DND-41 (cell line): ENCODE measurements around the gene GRM5.

ENCODE experiments used
- ATAC-seq: fragments of 200-7000 bp; cut with Tn5 transposase; 3 replicates; pipeline ENCODE4 v1.9.1; 2021; ENCODE audit warnings: low read depth; ENCODE audit not compliant: insufficient read depth
- DNase-seq: peaks from one replicate; pipeline ENCODE4 v3.0.0-alpha.2; 2020
- H2AFZ ChIP-seq: 2 replicates; pipeline ENCODE4 v1.6.0; 2012; ENCODE audit warnings: low read depth, low read length
- H3K27ac ChIP-seq: 2 replicates; pipeline ENCODE4 v1.5.1; 2012; ENCODE audit warnings: low read length, inconsistent platforms
- H3K27me3 ChIP-seq: fragments of 200-600 bp; sonication (generic); 2 replicates; pipeline ENCODE4 v1.6.0; 2012; ENCODE audit warnings: low read length, mild to moderate bottlenecking, inconsistent platforms; ENCODE audit not compliant: insufficient read depth, poor library complexity
- H3K36me3 ChIP-seq: 2 replicates; pipeline ENCODE4 v1.5.1; 2012; ENCODE audit warnings: low read length, inconsistent platforms; ENCODE audit not compliant: insufficient read depth
- H3K4me1 ChIP-seq: 2 replicates; pipeline ENCODE4 v1.5.1; 2012; ENCODE audit warnings: mild to moderate bottlenecking, low read length; ENCODE audit not compliant: insufficient read depth
- H3K4me2 ChIP-seq: 2 replicates; pipeline ENCODE4 v1.6.0; 2012; ENCODE audit warnings: mild to moderate bottlenecking, moderate library complexity, low read length, inconsistent platforms; ENCODE audit not compliant: insufficient read depth
- H3K4me3 ChIP-seq, 2 experiments: fragments of 200-600 bp in 1 of 2; shearing (Covaris generic) in 1 of 2; 2 replicates each; pipeline ENCODE4 v1.5.1; 2012 to 2016; ENCODE audit warnings: inconsistent platforms in 2 of 2, low read length in 2 of 2, mild to moderate bottlenecking in 2 of 2, low read depth in 1 of 2, moderate library complexity in 1 of 2
- H3K79me2 ChIP-seq: 2 replicates; pipeline ENCODE4 v1.6.0; 2012; ENCODE audit warnings: low read length, inconsistent platforms; ENCODE audit not compliant: insufficient read depth
- H3K9ac ChIP-seq: 2 replicates; pipeline ENCODE4 v1.6.0; 2012; ENCODE audit warnings: low read depth, mild to moderate bottlenecking, inconsistent platforms, low read length, moderate library complexity
- H3K9me3 ChIP-seq: 2 replicates; pipeline ENCODE4 v1.5.1; 2012; ENCODE audit warnings: low read length, moderate library complexity, mild to moderate bottlenecking, inconsistent platforms; ENCODE audit not compliant: insufficient read depth, severe bottlenecking
- H4K20me1 ChIP-seq: 2 replicates; pipeline ENCODE4 v1.6.0; 2012; ENCODE audit warnings: low read length; ENCODE audit not compliant: insufficient read depth
- EZH2 ChIP-seq: IDR thresholded peaks from 3 replicates; pipeline ENCODE4 v1.6.1; 2012; ENCODE audit warnings: borderline replicate concordance, low read depth, mild to moderate bottlenecking, moderate library complexity, low read length, inconsistent platforms; ENCODE audit not compliant: severe bottlenecking
- TF ChIP-seq, protein P1 (sequence below): IDR thresholded peaks from 2 replicates; pipeline ENCODE4 v1.5.1; 2012; ENCODE audit warnings: borderline replicate concordance, low read length, moderate library complexity, mild to moderate bottlenecking; ENCODE audit not compliant: poor library complexity, severe bottlenecking; ENCODE audit errors: extremely low read depth

GRM5 gene

GRCh38 chr11:88770475-88771079 lies 295.2 kb downstream of the GRM5 start:
- no peak overlapping the region for H3K4me3 ChIP-seq
- no peaks in the 10 kb centered on the region for H3K36me3 ChIP-seq
- no peaks in the 10 kb centered on the region for H3K27me3 ChIP-seq
- TF ChIP-seq, protein P1, sequence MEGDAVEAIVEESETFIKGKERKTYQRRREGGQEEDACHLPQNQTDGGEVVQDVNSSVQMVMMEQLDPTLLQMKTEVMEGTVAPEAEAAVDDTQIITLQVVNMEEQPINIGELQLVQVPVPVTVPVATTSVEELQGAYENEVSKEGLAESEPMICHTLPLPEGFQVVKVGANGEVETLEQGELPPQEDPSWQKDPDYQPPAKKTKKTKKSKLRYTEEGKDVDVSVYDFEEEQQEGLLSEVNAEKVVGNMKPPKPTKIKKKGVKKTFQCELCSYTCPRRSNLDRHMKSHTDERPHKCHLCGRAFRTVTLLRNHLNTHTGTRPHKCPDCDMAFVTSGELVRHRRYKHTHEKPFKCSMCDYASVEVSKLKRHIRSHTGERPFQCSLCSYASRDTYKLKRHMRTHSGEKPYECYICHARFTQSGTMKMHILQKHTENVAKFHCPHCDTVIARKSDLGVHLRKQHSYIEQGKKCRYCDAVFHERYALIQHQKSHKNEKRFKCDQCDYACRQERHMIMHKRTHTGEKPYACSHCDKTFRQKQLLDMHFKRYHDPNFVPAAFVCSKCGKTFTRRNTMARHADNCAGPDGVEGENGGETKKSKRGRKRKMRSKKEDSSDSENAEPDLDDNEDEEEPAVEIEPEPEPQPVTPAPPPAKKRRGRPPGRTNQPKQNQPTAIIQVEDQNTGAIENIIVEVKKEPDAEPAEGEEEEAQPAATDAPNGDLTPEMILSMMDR: no peak
- TF ChIP-seq EZH2: no peak
- ATAC-seq (no peak), DNase-seq (no peak)
- no peak overlapping the region for H3K4me2 ChIP-seq
- H3K79me2 ChIP-seq: no peaks in the 10 kb centered on the region
- H3K4me1 ChIP-seq: no peaks in the 10 kb centered on the region
- no peak overlapping the region for H3K9ac ChIP-seq
- H2AFZ ChIP-seq: no peak overlapping the region
- H3K27ac ChIP-seq: no peak overlapping the region
- H3K9me3 ChIP-seq: no peaks in the 10 kb centered on the region
- no peaks in the 10 kb centered on the region for H4K20me1 ChIP-seq

- Histone ChIP-seq H3K4me1 (no peaks in the 10 kb centered on the region), H3K36me3 (no peaks in the 10 kb centered on the region), H3K4me3 (no peak overlapping the region), H3K4me2 (no peak overlapping the region), H4K20me1 (no peaks in the 10 kb centered on the region), H3K9me3 (no peaks in the 10 kb centered on the region), H2AFZ (no peak overlapping the region), H3K9ac (no peak overlapping the region), H3K79me2 (no peaks in the 10 kb centered on the region), H3K27ac (no peak overlapping the region), H3K27me3 (no peaks in the 10 kb centered on the region)
- TF ChIP-seq EZH2: no peak
- TF ChIP-seq, protein P1: no peak
- ATAC-seq (no peak), DNase-seq (no peak)
Observed at GRCh38 chr11:88744140-88744539, 321.6 kb downstream of the GRM5 start.

DNA sequence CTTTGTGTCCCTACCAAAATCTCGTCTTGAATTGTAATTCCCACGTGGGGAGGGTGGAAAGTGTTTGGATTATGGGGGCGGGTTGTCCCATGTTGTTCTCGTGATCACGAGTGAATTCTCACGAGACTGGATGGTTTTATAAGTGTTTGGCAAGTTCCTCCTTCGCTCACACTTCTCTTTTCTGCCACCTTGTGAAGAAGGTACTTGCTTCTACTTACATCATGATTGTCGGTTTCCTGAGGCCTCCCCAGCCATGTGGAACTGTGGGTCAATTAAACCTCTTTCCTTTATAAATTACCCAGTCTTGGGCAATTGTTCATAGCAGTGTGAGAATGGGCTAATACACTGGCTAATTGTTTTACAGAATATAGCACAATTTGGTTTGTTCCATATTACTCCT lies 326.3 kb downstream of the GRM5 start:
- Histone ChIP-seq H3K79me2 (no peaks in the 10 kb centered on the region), H3K27me3 (no peaks in the 10 kb centered on the region), H3K9ac (no peak overlapping the region), H3K4me3 (no peak overlapping the region), H3K36me3 (no peaks in the 10 kb centered on the region), H3K4me1 (no peaks in the 10 kb centered on the region), H3K4me2 (no peak overlapping the region), H2AFZ (no peak overlapping the region), H3K27ac (no peak overlapping the region), H3K9me3 (no peaks in the 10 kb centered on the region), H4K20me1 (no peaks in the 10 kb centered on the region)
- no peak for ATAC-seq
- DNase-seq: no peak
- TF ChIP-seq EZH2: no peak

GRCh38 chr11:88709567-88709966 lies 356.2 kb downstream of the GRM5 start:
- H4K20me1 ChIP-seq: no peaks in the 10 kb centered on the region
- TF ChIP-seq, protein P1: no peak
- TF ChIP-seq EZH2: no peak
- DNase-seq (no peak), ATAC-seq (no peak)
- no peaks in the 10 kb centered on the region for H3K9me3 ChIP-seq
- no peaks in the 10 kb centered on the region for H3K79me2 ChIP-seq
- 0 out of 2 replicates have a peak, but pooled peaks cover 4% of the 10 kb centered on the region for H3K4me1 ChIP-seq
- H3K27ac ChIP-seq: no peak overlapping the region
- H3K9ac ChIP-seq: no peak overlapping the region
- no peaks in the 10 kb centered on the region for H3K36me3 ChIP-seq
- no peak overlapping the region for H2AFZ ChIP-seq
- no peak overlapping the region for H3K4me3 ChIP-seq
- H3K4me2 ChIP-seq: no peak overlapping the region
- H3K27me3 ChIP-seq: no peaks in the 10 kb centered on the region
